ENCODE results near the gene ANXA1. TPM values are rescaled to one million over a fixed set of nuclear protein-coding genes. Genes with fewer than 3 reads are reported as not detected.
A peak's percentile ranks its signal among the peaks of the same experiment; 100 is the strongest.

The ANXA1 gene
- total RNA-seq (2014; rRNA removed; shearing (Covaris generic)), result not detected in 2 replicates
- total RNA-seq (2022), result not detected in 2 replicates
- percentile 26 among the genes with signal in this experiment for Bru-seq, nascent RNA
- BruChase-seq, experiment 1, labeled RNA remaining after a 6-hour chase, result percentile 25 among the genes with signal in this experiment
- BruChase-seq, experiment 2, labeled RNA remaining after a 2-hour chase, result percentile 28 among the genes with signal in this experiment
- long read RNA-seq, result 0 reads

- Histone ChIP-seq H3K36me3 (ENCODE audit: insufficient read depth, low read length) (no peaks in the 10 kb centered on the region), H3K9me3 (ENCODE audit: low read length) (no peaks in the 10 kb centered on the region), H3K4me2 (ENCODE audit: low read length) (no peak within 1 kb of the TSS), H3K27ac (ENCODE audit: low read depth, low read length, poor library complexity, severe bottlenecking) (no peak within 1 kb of the TSS), H3K9me2 (ENCODE audit: insufficient read depth, low read length) (no peaks in the 10 kb centered on the region), H3K79me2 (ENCODE audit: insufficient read depth, low read depth, low read length) (no peaks in the 10 kb centered on the region), H3K4me1 (ENCODE audit: insufficient read depth, low read length, poor library complexity, severe bottlenecking) (peaks cover 3% of the 10 kb centered on the region), H4K20me1 (ENCODE audit: insufficient read depth, low read length) (no peaks in the 10 kb centered on the region), H3K4me3 (ENCODE audit: low read depth, low read length, poor library complexity, severe bottlenecking) (no peak within 1 kb of the TSS), H2AFZ (ENCODE audit: low read length) (no peak within 1 kb of the TSS)
- no peak for TF ChIP-seq EZH2phosphoT487 (IDR thresholded peaks at IDR 0.05; ENCODE audit: borderline replicate concordance, low read depth, low read length)
- TF ChIP-seq CTCF (conservative IDR thresholded peaks at IDR 0.05; ENCODE audit: low read length), result no peak
- POLR2A ChIA-PET, result interaction anchor here (0.9 kb wide), 1 partner anchor 9 kb away, joined by 3 read pairs; no protein-coding TSS in a partner anchor
- no TSS peak for BruUV-seq (replicated peaks)
- no peak for DNase-seq (ENCODE audit: low spot score)
- CTCF ChIA-PET (ENCODE audit: unreplicated experiment), result no interaction called here
- intact Hi-C loops (cut with micrococcal nuclease; ENCODE audit: unreplicated experiment), result no loop called here
Measured at GRCh38 chr9:73151653-73152542, at the start of gene ANXA1. Gene ANXA1 (plus strand): TSS chr9:73151865. CDS start chr9:73158536, 6,671 bp downstream.

- no peak overlapping the region for H3K27ac ChIP-seq (ENCODE audit: low read depth, low read length, poor library complexity, severe bottlenecking)
- no TSS peak for BruUV-seq (replicated peaks)
- POLR2A ChIA-PET, result no interaction called here
- H3K4me2 ChIP-seq (ENCODE audit: low read length), result no peak overlapping the region
- TF ChIP-seq CTCF (conservative IDR thresholded peaks at IDR 0.05; ENCODE audit: low read length) (no peak), EZH2phosphoT487 (IDR thresholded peaks at IDR 0.05; ENCODE audit: borderline replicate concordance, low read depth, low read length) (no peak)
- H3K9me3 ChIP-seq (ENCODE audit: low read length), result no peaks in the 10 kb centered on the region
- intact Hi-C loops (cut with micrococcal nuclease; ENCODE audit: unreplicated experiment), result no loop called here
- CTCF ChIA-PET (ENCODE audit: unreplicated experiment), result no interaction called here
- no peaks in the 10 kb centered on the region for H3K36me3 ChIP-seq (ENCODE audit: insufficient read depth, low read length)
- H2AFZ ChIP-seq (ENCODE audit: low read length), result no peak overlapping the region
- no peaks in the 10 kb centered on the region for H4K20me1 ChIP-seq (ENCODE audit: insufficient read depth, low read length)
- DNase-seq (ENCODE audit: low spot score), result no peak
- H3K79me2 ChIP-seq (ENCODE audit: insufficient read depth, low read depth, low read length), result no peaks in the 10 kb centered on the region
- H3K4me1 ChIP-seq (ENCODE audit: insufficient read depth, low read length, poor library complexity, severe bottlenecking), result no peaks in the 10 kb centered on the region
- no peak overlapping the region for H3K4me3 ChIP-seq (ENCODE audit: low read depth, low read length, poor library complexity, severe bottlenecking)
- H3K9me2 ChIP-seq (ENCODE audit: insufficient read depth, low read length), result no peaks in the 10 kb centered on the region
Measured at GRCh38 chr9:73104342-73104741, 47.3 kb upstream of the ANXA1 start.

- no TSS peak for BruUV-seq (replicated peaks)
- Histone ChIP-seq H3K4me3 (ENCODE audit: low read depth, low read length, poor library complexity, severe bottlenecking) (no peak overlapping the region), H3K9me3 (ENCODE audit: low read length) (no peaks in the 10 kb centered on the region), H4K20me1 (ENCODE audit: insufficient read depth, low read length) (no peaks in the 10 kb centered on the region), H3K4me2 (ENCODE audit: low read length) (no peak overlapping the region), H2AFZ (ENCODE audit: low read length) (no peak overlapping the region), H3K79me2 (ENCODE audit: insufficient read depth, low read depth, low read length) (no peaks in the 10 kb centered on the region), H3K9me2 (ENCODE audit: insufficient read depth, low read length) (no peaks in the 10 kb centered on the region), H3K4me1 (ENCODE audit: insufficient read depth, low read length, poor library complexity, severe bottlenecking) (no peaks in the 10 kb centered on the region), H3K27ac (ENCODE audit: low read depth, low read length, poor library complexity, severe bottlenecking) (no peak overlapping the region), H3K36me3 (ENCODE audit: insufficient read depth, low read length) (no peaks in the 10 kb centered on the region)
- ChIA-PET CTCF (ENCODE audit: unreplicated experiment) (no interaction called here), POLR2A (no interaction called here)
- intact Hi-C loops (cut with micrococcal nuclease; ENCODE audit: unreplicated experiment), result no loop called here
- no peak for DNase-seq (ENCODE audit: low spot score)
- TF ChIP-seq CTCF (conservative IDR thresholded peaks at IDR 0.05; ENCODE audit: low read length), result no peak
- no peak for TF ChIP-seq EZH2phosphoT487 (IDR thresholded peaks at IDR 0.05; ENCODE audit: borderline replicate concordance, low read depth, low read length)
Measured at GRCh38 chr9:73104921-73105320, 46.7 kb upstream of the ANXA1 start.
